GM11168 (cell line): Measurements from ENCODE around the gene ZCCHC24.

Source experiments
- in situ Hi-C: fragments of 300-500 bp; cut with MboI; formaldehyde crosslinking; loops from one replicate; pipeline ENCODE4 v1.12.0; 2022; ENCODE audit warnings: low sequenced_read_pairs; ENCODE audit not compliant: unreplicated experiment

ZCCHC24 gene

GRCh38 chr10:79415736-79416577 is 29.5 kb downstream of the ZCCHC24 start:
- in situ Hi-C loops: no loop called here

DNA sequence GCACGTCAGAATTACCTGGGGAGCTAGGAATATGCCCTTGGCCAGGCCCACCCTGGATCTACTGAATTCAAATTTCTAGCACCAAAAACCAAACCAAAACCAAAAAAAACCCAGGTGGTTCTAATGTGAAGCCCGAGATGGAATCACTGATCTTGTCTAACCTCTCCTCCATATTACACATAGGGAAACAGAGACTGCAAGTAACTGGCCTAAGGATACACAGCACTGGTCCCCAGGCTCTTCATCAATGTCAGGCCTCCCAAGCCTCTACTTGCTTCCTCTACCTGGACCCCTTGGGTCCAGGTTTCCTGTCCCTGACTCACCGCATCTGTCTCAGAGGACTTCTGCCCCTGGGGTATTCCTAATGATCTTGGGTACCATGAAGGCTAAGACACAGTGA is 30.7 kb downstream of the ZCCHC24 start:
- in situ Hi-C loops: no loop called here

GRCh38 chr10:79413196-79413595 is 32.2 kb downstream of the ZCCHC24 start:
- in situ Hi-C loops: no loop called here

DNA sequence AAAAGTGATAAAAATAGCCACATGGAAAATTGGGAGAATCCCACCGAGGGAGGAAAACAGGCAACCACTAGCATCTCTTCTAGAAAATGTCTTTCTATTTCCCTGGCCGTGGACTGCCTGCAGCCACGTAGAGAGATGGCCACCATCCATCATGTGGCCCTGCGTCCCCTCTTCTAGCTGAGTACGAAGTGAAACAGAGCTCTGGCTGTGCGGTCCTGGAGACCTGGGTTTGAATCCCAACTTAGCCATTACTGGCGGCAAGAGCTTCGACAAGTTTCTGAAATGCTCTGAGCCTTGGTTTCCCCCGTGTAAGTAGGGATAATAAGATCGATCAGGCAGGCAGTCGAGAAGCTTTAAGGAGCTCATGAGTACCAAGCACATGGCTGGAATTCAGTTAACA is 32.9 kb downstream of the ZCCHC24 start:
- in situ Hi-C loops: no loop called here

GRCh38 chr10:79411546-79412495 is 33.6 kb downstream of the ZCCHC24 start:
- in situ Hi-C loops: no loop called here

- in situ Hi-C loops: no loop called here
Measured at GRCh38 chr10:79410315-79411094, 34.9 kb downstream of the ZCCHC24 start.

DNA sequence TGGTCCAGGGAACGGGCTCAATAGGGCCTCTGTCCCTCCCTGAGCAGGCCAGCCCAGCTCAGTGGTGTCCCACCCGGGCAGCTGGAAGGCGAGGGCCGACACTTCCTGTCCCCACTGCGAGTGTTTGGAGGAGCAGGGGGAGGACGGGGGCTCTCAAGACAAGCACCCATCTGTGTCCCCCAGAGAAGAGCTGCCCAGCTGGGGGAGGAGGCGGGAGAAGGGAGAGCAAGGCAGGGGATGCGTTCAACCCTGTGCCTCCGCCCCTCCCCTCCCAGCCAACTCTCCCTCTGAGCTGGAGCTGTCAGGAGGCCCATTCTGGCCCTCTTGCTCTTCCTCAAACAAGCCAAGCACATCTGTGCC is 35.7 kb downstream of the ZCCHC24 start:
- in situ Hi-C loops: no loop called here

DNA sequence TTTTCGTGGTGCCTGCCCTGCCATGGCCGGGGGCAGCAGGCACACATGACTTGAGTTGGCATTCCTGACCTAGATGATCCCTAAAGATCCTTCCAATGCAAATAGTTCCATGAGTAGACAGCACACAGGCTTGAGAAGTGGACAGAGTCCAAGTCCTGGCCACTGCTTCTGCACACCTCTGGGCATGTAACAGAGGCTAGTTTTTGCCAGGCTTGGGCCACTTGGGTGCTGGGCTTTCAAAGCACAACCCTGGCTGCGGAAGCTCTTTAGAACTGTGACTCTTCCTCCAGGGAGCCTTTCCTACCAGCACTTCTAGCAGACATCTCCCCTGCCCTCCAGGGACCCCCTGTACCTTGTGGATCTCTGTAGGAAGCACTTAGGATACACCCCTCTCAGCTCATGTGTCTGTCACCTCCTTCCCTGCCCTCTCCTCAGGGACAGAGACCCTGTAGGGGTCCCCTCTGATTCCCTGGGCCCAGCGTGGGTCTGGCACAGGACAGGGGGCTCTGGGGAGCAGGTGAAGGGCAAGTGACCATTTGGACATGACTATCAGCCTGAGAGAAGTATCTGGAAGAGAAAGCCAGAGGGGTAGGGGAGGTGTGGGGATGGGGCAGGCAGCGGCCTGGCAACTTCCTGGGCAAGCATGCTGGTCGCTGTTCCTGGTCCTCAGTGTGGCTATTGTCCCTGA is 36.2 kb downstream of the ZCCHC24 start:
- in situ Hi-C loops: no loop called here

DNA sequence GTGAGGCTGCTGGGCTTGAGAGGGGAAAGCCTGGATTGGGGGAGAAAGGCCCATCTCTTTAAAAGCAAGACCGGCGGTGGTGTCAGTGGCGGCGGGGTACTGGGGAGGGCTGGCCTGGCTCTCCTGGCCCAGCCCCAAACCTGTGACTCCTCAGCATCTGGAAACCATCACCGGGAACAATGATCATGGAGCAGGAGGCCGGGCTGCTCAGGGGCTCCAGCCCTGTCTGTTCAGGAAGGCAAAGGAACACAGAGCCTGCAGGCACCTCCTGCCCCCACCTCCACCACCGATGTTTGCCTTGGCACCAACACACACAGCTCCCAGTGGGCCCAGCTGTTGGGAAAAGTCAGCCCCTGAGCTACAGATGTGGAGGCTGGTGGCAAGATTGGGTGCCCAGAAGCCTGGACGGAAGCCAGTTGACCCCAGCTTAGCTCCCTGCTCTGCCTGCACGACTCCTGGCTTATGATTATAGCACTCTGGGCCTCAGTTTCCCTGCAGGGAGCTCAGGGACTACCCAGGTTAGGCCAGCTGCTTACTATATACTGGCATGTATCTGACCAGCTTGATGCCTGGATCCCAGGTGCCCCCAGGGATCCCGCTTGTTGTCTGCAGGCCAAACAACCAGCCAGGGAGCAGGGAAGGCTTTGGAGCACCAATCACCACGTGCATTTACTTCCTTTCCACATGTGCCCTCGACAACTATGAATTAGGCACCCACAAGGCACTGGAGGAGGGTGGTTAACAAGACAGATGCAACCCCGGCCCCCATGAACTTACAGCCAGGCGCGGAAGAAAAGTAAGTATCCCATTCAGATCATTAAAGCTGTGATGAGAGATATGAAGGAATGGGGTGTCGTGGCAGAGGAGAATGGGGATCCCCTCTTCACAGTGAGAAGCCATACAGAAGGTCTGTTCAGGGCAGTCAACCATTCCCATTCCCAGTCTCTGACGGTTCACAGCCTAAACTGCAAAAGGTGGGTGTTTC is 37.3 kb downstream of the ZCCHC24 start:
- in situ Hi-C loops: no loop called here

- in situ Hi-C loops: no loop called here
Measured at GRCh38 chr10:79407423-79407796, 38.0 kb downstream of the ZCCHC24 start.

- in situ Hi-C loops: no loop called here
Measured at GRCh38 chr10:79406683-79407422, 38.6 kb downstream of the ZCCHC24 start.

DNA sequence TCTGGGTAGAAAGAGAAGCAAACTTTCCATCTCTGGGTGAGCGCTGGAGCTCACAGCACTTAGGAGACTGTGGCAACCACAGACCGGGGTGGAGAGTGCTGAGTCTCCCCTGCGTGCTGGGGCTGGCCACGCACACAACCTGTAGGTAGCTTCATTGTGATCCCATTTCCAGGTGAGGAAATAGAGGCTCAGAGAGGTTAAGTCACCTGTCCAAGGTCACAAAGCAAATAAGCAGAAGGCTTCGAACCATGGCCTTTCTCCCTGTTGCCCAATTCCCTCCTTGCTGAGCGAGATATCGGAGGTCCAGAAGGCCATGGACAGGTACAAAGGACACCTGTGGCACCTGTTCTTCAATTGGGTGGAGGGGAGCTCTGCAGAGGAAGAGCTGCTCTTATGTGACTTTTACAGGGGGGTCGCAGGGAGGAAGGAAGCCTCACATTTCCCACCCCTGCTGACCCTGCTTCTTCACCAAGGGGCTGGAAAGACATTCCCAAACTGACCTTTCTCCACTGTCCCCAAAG is 39.4 kb downstream of the ZCCHC24 start:
- in situ Hi-C loops: no loop called here

DNA sequence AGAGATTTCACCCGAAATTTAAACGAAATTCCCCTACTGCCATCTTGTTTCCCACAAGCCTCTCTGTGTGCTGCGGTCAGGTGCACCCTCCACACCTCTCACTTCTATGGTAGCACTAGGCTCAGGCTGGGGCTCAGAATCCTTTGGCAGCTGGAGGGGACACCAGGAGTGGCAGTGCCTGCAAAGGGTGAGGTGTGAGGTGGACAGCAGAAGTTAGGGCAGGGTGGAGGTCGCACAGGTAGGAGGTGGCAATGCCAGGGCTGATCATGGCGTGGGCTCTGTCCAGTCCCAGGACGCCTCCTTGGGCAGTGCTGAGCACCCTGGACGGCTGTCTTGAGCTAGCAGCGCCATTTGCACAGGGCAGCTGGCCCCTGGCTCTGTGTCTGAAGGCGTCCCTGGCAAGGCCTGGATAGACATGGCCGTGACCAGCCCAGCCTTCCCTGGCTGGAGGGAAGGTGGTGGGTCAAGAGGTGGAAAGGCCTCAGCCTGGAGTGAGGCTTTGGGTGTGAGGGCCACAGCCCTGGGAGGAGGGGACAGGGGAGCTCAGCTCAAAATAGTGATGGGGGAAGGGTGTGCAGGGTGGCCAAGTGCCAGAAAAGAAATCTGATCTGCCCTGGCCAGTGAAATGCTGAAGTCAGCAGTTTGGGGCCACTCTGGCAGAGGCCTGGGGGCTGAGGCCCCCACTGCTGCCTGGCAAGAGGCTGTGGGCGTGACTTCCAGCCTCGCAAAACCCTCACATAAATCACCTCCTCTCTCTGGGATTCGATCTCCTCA is 40.0 kb downstream of the ZCCHC24 start:
- in situ Hi-C loops: no loop called here

GRCh38 chr10:79404690-79405131 is 40.7 kb downstream of the ZCCHC24 start:
- in situ Hi-C loops: no loop called here

GRCh38 chr10:79404231-79404609 is 41.2 kb downstream of the ZCCHC24 start:
- in situ Hi-C loops: no loop called here

DNA sequence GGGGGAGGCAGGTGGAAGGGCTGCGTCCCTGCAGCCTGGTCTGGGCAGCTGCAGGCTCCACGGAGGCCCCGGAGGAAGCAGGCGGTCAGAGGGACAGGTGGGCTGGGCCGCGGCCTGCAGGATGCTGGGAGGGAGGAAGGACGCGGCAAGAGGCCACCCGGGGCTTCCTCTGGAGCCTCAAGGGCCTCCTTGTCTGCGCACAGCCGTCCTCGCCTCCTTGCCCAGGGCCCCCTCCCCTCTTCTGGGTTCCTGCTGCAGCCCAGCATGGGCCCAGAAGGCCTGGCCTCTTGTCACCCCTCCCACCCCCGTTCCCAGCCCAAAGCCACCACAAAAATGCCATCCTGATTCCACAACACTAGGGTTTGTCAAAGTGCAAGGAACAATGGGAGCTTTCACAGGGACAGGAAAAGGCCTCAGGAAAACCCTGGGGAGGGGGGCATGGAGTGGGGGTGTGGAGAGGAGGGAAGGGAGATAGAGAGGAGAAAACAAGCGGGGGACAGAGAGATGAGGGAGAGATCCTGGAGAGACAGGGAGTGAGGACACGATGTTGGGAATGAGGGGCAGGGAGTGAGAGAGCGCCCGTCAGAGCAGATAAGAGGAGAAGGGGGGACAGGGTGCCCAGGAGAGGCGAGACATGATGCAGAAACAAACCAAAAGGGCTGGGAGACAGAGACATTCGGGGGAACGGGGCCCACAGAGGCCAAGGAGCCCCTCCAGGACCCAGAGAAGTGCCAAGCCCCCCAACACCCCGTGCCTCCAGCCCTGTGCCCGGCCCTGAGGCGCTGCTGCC is 41.8 kb downstream of the ZCCHC24 start:
- in situ Hi-C loops: no loop called here
